GM19463 (cell line): ENCODE measurements around the gene CHRNG.

Experiments
- ATAC-seq: cut with Tn5 transposase; IDR thresholded peaks from one replicate; pipeline ENCODE4 v1.9.1; 2021; ENCODE audit warnings: mild to moderate bottlenecking, moderate library complexity; ENCODE audit not compliant: unreplicated experiment

The CHRNG gene

DNA sequence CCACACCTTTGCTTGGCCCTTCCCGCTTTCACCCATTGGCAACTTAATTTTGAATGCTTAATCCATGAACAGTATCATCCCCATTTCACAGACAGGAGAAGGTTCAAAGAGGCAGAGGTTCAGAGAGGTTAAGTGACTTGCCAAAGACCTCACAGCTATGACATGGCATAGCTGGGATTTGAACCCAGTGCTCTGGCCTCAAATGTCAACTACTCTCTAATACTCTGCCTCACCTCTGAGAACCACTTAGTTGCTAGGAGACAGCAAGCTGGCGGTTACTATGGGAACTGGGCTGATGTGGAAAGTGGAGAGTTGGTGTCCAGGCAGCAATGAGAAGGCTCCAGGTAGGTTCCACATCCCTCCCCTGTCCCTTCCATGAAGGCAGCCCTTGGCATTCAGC is 35.1 kb upstream of the CHRNG start:
- ATAC-seq = no peak

GRCh38 chr2:232505856-232506255 is 33.6 kb upstream of the CHRNG start:
- no peak for ATAC-seq

- no peak for ATAC-seq
Observed at GRCh38 chr2:232506709-232507108, 32.8 kb upstream of the CHRNG start.

GRCh38 chr2:232508251-232508650 is 31.2 kb upstream of the CHRNG start:
- no peak for ATAC-seq

DNA sequence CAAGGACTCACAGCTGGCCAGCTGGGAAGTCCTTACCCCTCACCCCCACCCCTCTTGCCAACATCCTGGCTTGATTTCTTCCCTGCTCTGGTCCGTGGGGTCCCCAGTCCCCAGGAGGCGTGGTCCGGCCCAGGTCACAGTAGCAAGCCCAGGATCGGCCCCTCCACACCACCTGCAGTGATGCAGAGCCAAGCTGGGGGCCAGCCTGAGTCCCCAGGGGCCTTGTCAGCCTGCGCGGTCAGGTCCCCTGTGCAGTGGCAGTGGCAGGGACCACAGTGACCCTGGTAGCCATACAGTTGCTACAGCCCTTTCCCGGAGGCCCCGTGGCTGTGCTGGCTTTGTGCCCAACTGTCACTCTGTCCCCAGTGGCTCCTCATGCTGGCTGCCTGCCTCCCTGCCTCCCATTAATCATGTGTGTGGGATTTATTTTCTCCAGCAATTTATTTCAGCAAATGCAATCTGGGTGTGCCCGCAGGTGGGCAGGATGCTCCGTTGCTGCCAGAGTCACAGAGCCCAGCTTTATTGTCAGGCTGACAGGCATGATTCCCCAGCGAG is 28.1 kb upstream of the CHRNG start:
- ATAC-seq = no peak

DNA sequence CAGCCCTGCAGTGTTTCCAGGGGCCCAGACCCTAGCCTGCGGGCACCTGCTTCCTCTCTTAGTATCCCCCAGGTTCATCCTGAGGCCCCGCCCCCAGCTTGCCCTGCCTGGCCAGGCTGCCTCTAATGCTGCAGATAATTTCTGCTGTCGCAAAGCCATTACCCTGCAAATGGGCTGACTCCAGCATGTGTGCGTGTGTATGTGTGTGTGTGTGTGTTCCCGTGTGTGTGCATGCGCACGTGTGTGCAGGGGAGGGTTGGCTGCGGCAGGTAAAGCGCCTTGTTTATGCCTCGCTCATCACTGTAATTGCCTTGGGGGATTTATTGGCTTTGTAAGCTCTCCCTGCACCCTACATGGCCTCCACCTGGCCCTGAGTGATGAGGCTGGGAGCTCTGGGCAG is 26.9 kb upstream of the CHRNG start:
- no peak for ATAC-seq

GRCh38 chr2:232513353-232513752 is 26.1 kb upstream of the CHRNG start:
- no peak for ATAC-seq

DNA sequence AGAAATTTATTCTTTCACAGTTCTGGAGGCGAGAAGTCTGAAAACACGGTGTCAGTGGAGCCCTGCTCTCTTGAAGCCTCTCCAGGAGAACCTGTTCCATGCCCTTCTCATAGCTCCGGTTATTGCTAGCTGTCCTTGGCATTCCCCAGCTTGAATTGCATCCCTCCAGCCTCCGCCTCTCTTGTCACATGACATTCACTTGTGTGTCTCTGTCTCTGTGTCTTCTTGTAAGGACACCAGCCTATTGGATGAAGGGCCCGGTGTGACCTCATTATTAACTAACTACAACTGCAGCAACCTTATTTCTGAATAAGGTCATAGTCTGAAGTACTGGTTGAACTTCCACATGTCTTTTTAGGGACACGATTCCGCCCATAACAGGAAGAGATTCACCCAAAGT is 23.9 kb upstream of the CHRNG start:
- ATAC-seq = no peak

DNA sequence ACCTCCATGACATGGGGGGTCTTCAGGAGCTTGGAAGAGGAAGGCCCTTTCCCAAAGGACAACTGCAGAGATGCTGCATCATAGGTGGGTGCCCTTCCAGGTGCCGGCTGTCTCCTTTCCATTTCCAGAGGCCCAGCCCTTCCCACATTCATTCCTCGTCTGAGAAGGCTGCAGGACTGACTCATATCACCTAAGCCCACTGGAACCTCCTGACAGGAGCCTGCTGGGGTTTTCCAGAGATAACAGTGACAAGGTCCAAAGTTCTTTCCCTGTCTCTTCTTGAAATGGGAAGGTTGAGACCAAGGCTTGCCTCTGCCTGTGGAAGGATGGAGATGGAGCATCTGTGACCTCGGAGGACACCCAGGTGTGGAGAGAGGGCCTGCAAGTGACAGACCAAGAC is 22.9 kb upstream of the CHRNG start:
- no peak for ATAC-seq

- no peak for ATAC-seq
Observed at GRCh38 chr2:232518844-232519243, 20.6 kb upstream of the CHRNG start.

- no peak for ATAC-seq
Observed at GRCh38 chr2:232519581-232520438, 19.7 kb upstream of the CHRNG start, which contains the start of gene PRSS56. Gene PRSS56, plus strand, starts transcription at chr2:232520388. Its CDS starts 211 bp downstream, at chr2:232520599.

- no peak for ATAC-seq
Observed at GRCh38 chr2:232520489-232520888, 19.0 kb upstream of the CHRNG start.

GRCh38 chr2:232521098-232521497 is 18.4 kb upstream of the CHRNG start:
- ATAC-seq = no peak

DNA sequence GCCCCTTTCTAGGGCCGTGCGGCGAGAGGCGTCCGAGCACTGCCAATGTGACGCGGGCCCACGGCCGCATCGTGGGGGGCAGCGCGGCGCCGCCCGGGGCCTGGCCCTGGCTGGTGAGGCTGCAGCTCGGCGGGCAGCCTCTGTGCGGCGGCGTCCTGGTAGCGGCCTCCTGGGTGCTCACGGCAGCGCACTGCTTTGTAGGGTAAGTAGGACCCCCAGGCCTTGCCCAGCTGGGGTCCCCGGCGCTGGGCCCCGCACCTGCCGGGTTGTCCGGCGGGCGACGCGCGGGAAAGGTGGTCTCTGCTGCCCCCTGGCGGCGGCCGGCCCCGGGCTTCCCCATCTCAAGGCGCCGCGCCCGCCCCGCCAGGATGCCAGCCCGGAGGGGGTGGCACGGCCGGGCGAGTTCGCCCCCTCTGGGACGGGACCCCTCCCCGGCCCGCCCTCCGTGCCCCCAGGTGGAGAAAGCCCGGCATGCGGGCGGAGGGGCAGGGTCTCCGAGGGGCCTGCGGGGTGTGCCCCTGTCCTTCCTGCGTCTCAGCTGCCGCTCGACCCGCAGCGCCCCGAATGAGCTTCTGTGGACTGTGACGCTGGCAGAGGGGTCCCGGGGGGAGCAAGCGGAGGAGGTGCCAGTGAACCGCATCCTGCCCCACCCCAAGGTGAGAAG is 17.4 kb upstream of the CHRNG start:
- ATAC-seq = no peak

- no peak for ATAC-seq
Observed at GRCh38 chr2:232522623-232523401, 16.7 kb upstream of the CHRNG start.

DNA sequence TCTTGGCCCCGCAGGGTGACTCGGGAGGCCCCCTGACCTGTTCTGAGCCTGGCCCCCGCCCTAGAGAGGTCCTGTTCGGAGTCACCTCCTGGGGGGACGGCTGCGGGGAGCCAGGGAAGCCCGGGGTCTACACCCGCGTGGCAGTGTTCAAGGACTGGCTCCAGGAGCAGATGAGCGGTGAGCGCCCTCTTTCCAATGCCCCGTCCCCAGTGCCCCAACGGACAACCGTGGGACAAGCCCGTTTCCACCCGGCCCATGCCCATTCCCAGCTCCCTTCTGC is 16.1 kb upstream of the CHRNG start:
- ATAC-seq = no peak

- ATAC-seq = no peak
Observed at GRCh38 chr2:232523682-232524597, 15.6 kb upstream of the CHRNG start.

DNA sequence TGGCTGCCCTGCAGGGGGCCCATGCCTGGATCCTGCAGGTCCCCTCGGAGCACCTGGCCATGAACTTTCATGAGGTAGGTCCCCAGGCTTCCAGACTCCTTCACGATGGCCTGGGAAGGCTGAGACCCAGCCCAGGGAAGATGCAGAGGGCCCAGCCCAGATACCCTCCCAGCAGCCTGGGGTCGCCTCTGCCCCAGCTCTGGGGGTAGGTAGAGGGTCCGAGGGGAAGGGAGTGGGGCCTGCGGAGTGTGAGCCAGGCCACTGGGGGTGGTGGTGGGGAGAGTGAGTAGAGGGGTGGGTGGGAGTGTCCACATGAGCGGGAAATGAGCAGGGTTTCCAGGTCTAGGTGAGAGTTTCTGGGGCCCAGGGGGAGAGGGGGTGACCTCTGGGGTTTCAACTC is 14.7 kb upstream of the CHRNG start:
- ATAC-seq = no peak

GRCh38 chr2:232525199-232525598 is 14.3 kb upstream of the CHRNG start:
- no peak for ATAC-seq

GRCh38 chr2:232525791-232526371 is 13.6 kb upstream of the CHRNG start, which contains the start of gene CHRND:
Gene CHRND, plus strand, starts transcription at chr2:232526160. Its CDS starts 56 bp downstream, at chr2:232526216.
- ATAC-seq = no peak
